ENCODE data around the gene CCNDBP1.
"Not testable (repeated sequence)": the region's sequence is repeated elsewhere in the genome, so short reads cannot be mapped to it uniquely, and the experiment has no call there.

The CCNDBP1 gene

DNA sequence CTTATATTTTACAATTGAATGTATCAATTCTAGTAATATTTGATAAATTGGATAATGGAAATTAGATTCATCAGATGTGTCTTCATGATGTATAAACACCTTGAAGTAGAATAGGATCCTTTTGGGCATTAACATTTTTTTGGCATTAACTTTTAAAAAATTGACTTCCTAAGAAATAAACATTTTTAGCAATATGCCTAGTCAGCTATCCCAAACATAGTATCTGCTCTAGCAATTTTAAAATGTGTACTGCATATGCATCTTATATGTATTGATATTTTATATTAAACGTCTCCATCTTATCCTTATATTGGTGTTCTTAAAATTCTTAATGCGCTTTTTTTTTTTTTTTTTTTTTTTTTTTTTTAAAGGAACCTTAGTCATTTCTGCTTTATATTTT, 8.5 kb downstream of the CCNDBP1 start:
- DNase-seq (ENCODE audit: extremely low read depth in 1 of 2, low read depth in 1 of 2): no peak

DNA sequence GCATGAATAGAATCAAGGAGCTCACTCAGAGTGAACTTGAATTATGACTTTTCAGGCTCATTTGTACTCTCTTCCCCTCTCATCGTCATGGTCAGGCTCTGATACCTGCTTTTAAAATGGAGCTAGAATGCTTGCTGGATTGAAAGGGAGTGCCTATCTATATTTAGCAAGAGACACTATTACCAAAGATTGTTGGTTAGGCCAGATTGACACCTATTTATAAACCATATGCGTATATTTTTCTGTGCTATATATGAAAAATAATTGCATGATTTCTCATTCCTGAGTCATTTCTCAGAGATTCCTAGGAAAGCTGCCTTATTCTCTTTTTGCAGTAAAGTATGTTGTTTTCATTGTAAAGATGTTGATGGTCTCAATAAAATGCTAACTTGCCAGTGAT, 9.6 kb downstream of the CCNDBP1 start:
- no peak for DNase-seq (ENCODE audit: extremely low read depth in 1 of 2, low read depth in 1 of 2)

DNA sequence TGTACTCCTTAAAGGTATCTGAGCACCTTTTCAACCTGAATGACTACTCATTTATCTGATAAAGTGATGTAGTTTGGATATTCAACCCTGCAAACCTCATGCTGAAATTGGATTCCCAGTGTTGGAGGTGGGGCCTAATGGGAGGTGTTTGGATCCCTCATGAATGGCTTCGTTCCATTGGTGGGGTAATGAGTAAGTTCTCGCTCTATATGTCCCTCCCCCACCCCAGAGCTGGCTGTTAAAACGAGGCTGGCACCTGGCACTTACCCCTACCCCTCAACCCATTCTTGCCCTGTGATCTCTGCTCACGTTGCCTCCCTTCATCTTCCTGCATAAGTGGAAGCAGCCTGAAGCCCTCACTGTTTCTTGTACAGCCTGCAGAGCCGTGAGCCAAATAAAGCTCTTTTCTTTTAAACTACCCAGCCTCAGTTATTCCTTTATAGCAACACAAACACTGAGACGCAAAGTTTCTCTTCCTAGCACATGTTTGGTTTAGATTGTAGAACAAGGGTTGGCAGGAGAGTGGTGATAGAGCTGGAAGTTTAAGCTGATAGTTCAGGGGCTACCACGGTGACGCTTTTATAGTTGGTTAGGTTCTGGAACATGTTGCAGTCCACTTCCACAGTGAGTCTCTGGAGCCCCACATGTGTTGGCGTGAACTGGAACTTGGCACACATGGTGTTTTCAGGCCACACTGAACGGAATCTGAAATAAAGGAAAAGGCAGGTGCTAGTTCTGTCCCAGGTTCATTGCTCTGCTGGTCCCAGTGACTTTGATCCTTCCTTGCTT, 11.8 kb downstream of the CCNDBP1 start:
- no peak for DNase-seq (ENCODE audit: extremely low read depth in 1 of 2, low read depth in 1 of 2)

DNA sequence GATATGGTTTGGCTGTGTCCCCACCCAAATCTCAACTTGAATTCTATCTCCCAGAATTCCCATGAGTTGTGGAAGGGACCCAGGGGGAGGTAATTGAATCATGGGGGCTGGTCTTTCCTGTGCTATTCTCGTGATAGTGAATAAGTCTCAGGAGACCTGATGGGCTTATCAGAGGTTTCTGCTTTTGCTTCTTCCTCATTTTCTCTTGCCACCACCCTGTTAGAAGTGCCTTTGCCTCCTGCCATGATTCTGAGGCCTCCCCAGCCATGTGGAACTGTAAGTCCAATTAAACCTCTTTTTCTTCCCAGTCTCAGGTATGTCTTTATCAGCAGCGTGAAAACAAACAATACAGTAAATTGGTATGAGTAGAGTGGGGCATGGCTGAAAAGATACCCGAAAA, 12.6 kb downstream of the CCNDBP1 start:
- not testable (repeated sequence) for DNase-seq (ENCODE audit: extremely low read depth in 1 of 2, low read depth in 1 of 2)

DNA sequence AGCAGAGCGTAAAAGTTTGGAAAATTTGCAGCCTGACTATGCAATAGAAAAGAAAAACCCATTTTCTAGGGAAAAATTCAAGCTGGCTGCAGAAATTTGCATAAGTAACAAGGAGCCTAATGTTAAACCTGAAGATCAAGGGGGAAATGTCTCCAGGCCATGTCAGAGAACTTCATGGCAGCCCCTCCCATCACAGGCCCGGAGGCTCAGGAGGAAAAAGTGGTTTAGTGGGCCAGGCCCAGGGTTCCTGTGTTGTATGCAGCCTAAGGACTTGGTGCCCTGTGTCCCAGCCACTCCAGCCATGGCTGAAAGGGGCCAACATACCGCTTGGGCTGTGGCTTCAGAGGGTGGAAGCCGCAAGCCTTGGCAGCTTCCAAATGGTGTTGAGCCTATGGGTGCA, 13.4 kb downstream of the CCNDBP1 start:
- DNase-seq (ENCODE audit: extremely low read depth in 1 of 2, low read depth in 1 of 2): not testable (repeated sequence)

DNA sequence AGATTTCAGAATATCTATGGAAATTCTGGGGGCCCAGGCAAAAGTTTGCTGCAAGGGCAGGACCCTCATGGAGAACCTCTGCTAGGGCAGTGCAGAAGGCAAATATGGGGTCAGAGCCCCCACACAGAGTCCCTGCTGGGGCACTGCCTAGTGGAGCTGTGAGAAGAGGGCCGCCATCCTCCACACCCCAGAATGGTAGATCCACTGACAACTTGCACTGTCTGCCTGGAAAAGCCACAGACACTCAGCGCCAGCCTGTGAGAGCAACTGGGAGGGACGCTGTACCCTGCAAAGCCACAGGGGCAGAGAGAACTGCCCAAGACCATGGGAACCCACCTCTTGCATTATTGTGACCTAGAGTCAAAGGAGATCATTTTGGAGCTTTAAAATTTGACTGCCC, 13.8 kb downstream of the CCNDBP1 start:
- DNase-seq (ENCODE audit: extremely low read depth in 1 of 2, low read depth in 1 of 2): no peak

DNA sequence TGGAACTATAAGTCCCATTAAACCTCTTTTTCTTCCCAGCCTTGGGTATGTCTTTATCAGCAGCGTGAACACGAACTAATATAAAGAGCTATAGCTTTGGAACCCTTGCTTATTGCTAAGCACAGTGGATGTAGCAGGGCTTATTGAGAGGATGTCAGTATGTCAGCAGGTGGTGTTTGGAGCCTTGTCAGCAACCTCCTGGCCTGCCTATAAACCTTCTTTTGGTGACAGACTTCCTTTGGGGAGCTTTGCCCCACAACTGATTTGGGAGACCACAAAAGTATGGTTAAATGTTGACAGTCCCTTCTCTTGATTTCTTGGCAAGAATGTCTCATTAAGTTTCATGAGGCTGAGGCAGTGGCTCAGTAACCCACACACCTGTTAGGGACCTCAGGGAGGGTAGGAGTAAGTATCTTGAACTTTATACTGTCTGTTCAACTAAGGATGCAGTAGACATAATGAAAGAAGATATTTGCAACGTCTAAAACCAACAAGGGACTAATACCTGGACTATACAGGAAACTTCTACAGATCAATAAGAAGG, 14.8 kb downstream of the CCNDBP1 start:
- no peak for DNase-seq (ENCODE audit: extremely low read depth in 1 of 2, low read depth in 1 of 2)

DNA sequence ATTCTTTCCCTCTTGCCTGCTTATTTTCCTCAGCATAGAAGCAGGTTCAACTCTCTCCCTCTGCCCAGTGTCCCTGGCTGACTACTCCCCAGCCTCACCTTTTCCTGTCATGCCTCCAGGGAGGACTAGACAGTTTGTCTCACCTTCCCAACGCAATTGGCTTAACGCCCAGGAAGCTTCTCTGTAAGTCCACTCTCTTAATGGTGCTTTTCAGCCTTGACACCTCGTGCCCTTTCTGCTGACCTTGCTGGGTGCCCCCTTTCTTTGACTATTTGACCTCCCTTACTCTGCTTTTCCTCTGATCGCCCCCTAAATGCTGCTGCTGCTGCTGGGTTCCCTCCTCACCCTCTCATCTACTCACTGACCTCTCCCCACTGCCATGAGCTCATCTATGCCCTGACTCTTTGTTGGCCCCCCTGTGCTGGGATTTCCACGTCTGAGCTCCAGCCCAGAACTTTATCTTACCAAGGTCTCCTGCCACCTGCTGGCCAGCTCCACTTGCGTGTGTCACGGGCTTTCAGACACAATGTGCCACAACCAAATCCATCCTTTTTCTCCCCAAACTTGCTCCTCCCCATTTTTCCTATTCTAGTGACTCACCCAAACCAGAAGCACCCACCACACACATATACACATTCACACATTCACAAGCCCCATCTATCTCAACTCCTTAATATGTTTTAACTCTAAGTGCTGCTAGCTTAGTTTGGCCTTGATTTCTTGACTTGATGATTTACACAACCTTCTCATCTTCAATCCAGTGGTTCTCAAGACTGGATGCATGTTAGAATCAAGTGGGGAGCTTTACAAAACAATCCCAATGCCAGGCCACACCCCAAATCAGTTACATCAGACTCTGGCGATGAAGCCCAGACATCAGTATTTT, 19.1 kb downstream of the CCNDBP1 start:
- DNase-seq (ENCODE audit: extremely low read depth in 1 of 2, low read depth in 1 of 2): peak in 1 of 2 donors; percentile 27

DNA sequence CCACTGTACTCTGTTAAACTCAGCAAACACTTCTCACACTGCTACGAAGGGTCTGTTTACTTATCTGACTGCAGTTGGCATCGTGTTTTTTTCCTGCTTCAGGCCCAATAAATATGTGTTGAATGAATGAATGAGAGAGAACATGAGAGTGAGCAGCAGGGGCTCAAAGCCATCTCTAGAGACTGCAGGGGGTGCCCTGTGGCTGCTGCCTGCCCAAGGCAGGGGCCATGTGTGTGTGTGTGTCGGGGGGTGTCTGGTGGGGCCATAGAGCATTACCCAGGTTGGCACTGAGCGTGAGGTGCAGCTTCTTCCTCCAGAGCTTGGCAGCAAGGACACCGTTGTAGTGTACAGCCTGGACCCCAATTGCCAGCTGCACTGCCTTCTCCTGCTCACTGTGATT, 20.9 kb downstream of the CCNDBP1 start:
- no peak for DNase-seq (ENCODE audit: extremely low read depth in 1 of 2, low read depth in 1 of 2)

DNA sequence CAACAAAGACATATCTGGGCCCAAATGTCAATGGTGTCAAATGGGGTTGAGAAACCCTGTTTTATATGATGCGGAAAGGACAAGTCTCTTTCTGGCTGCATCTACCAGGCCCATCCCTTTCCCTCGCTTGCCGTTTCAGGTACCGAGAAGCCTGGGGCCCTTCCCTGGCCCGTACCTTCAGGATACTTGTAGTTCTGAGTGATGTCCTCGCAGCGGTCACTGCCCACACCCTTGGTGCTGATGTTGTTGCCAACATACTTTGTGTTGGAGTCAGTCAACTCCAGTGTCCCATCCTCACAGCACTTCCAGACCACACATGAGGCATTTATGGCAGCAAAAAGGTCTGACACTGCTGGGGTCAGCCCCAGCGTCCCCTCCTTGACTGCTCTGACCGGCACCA, 21.8 kb downstream of the CCNDBP1 start:
- DNase-seq (ENCODE audit: extremely low read depth in 1 of 2, low read depth in 1 of 2): no peak

DNA sequence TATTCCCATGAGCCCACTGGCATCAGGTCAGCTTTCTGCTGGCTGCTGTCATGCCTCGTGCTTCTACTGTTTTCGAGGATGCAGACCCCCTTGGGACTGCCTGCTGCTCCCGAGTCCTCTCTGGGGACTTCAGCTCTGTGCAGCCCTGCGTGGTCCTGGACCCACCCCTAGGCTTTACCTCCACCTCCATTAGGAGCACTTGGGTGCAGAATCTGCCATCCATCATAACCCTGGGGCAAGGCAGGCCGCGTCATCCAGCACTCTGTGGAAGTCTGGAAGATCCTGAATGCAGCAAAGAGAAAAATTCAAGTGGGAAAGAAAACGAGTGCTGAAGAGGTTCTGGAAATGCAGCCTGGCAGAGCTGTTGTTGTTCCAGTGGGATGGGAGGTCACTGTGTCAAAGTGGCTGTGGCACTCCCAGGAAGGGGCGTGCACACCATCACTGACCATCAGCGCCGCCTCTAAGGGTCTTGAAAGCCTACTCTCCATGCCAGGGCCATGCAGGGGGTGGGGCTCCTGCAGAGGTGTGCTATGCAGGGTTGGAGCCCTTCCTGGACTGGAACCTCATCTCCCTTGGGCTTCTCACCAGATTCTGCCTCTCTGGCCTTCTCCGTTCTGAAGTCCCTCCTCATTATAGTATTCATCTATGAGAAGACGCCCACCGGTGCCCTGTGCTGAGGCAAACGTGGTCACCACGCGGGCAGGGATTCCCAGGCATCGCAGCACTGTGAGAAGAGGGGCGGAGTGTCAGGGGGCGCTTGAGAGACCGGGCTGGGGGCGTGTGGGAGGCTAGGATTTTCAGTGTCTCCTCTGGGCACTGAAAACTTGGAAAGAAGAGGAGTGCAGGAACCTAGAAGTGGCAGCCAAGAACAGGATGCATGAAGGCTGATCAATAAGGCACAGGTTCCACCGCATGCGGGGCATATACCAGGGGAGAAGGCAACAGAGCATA, 23.1 kb downstream of the CCNDBP1 start:
- no peak for DNase-seq (ENCODE audit: extremely low read depth in 1 of 2, low read depth in 1 of 2)

DNA sequence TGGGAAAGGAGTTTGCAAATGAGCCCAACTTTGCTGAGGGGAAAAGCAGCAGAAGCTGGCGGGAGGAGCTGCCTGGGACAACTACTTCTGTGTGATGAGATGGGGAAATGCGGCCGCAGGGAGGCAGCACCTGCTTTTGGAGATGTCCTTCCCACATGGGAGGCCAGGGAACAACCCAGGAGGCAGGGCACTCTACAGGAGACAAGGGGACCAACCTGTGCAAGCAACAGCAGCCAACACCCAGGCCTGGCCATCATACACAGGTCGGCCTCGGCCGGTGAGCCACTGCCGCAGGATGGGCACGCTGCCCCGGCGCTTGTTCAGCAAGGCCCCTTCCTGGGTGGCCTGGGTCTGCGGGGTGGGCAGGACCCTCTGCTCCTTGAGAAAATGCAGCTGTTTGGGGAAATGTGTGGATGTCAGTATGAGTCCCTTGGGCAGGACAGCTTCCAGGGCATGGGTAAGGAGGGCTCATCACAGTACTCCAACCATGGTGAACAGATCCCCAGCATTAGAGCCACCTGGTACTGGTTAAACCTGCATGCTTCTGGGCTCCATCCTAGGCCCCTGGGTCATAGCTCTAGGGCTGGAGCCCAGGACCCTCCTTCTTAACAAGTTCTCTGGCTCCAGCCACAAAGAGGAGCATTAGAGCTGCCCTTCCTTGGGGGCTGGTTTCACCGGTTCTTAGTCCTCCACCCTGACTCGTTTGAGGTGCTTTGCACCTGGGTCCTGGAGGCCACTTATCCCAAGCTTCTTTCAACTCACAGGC, 24.0 kb downstream of the CCNDBP1 start:
- no peak for DNase-seq (ENCODE audit: extremely low read depth in 1 of 2, low read depth in 1 of 2)

DNA sequence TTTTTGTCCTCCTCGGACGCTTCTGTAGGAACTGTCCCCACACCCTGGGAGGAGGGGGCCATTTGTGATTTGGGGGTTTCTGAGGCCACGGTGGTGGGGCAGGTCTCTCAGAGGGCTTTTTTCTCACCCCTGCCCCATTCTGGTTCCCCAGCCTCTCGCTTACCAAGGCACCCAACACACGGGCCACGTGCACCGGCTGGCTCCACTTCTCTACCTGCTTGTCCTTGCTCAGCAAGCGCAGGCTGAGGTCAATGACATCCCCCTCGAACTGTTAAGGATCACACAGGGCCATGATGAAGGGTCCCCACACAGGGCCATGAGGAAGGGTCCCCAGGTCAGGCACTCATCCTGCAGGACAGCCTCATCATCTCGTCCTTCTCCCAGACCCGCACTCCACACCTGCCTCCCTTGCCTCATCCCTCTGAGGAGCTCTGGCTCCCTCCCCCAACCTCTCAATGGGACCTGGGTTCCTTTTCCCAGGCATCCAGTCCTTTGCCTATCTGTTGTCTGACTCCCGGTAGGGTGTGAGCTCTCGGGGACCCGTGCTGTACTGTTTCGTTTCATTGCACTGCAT, 25.1 kb downstream of the CCNDBP1 start:
- no peak for DNase-seq (ENCODE audit: extremely low read depth in 1 of 2, low read depth in 1 of 2)

DNA sequence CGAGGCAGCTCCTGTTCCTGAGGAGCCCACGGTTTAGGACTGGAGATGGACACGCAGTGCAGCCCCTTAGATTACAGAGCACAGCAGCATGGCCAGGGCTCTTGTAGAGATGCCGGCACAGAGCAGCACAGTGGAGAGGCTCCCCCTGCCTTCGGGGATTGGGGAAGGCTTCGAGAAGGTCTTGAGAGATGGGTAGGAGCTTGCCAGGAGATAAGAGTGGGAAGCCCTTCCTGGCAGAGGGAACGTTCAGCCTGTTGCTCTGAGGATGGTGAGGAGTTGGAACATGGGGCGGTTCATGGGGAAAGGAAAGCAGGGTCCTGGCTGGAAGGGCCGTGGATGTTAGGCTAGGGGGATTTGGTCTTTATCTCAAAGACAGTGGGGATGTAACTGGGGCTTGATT, 25.6 kb downstream of the CCNDBP1 start:
- no peak for DNase-seq (ENCODE audit: extremely low read depth in 1 of 2, low read depth in 1 of 2)

DNA sequence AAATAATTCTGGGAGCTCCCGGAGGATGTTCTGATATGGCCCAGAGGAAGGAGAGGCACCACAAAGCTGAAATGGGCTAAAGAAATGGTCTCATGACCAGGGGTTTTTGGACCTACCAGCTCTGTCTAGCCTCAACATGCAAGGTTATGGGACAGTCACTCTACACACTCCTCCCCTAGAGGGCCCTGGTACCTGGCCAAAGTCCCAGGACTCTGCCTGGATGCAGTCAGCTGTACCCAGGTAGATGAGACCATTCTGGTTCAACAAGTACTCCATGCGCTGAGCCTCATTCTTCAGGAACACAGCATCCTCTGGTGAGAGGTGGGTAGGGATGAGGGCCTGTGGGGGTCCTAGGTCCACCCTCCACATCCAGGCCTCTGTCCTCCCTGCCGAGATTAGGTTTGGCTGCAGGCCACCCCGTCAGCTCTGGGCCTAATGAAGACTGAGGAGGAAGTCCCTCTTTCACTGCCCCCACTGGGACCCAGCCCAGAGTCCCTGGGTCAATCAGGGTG, 26.1 kb downstream of the CCNDBP1 start:
- DNase-seq (ENCODE audit: extremely low read depth in 1 of 2, low read depth in 1 of 2): no peak

DNA sequence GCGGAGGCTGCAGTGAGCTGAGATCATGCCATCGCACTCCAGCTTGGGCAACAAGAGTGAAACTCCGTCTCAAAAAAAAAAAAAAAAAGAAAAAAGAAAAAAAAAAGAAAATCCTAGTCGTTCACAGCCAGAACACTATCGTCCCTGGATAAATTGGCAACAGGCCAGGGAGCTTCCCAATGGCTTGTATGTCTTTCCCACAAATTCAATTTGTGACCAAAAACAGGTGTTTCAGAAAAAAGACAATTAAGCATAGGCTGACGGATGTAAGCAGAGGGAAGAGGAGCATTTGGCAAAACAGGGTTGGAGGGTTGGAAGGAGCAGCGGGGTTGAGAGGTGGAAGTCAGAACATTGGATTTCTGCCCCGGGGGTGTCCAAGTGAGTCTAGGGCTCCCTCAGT, 27.1 kb downstream of the CCNDBP1 start:
- no peak for DNase-seq (ENCODE audit: extremely low read depth in 1 of 2, low read depth in 1 of 2)

DNA sequence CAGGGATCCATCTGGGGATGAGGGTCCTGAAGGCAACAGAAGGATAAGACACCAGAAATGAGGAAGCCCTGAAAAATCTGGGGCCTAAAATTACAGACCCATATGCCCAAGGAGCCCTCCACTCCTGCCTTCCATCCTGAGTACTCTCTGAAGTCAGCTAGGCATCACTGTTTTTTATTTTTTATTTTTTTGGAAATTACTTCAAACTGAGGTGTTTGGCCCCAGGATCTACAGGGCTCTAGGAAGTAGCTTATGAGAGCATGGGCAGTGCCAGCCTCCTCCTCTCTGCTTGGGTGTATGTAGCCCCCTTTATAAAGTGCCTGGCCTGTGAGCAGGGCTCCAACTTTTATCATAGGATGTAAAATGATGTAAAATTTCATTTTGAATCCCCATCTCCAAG, 27.7 kb downstream of the CCNDBP1 start:
- no peak for DNase-seq (ENCODE audit: extremely low read depth in 1 of 2, low read depth in 1 of 2)

DNA sequence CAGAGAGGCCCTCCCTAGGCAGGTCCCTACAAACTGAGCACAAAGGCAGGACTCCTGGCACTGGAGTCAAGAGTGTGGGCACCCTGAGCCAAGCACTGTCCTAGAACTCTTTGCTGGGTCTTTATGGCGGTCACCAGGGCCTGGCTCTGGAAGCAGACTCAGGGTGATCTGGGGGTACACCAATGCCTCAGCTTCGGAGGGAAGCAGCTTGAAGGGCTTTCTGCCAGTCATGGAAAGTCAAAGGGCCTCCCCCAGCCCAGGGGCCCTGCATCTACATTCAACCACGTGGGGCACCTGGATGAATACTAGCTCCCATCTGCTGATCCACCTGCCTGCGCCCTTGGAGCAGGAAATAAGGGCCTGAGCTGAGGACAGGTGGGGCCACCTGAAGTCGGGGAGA, 28.3 kb downstream of the CCNDBP1 start:
- DNase-seq (ENCODE audit: extremely low read depth in 1 of 2, low read depth in 1 of 2): no peak

DNA sequence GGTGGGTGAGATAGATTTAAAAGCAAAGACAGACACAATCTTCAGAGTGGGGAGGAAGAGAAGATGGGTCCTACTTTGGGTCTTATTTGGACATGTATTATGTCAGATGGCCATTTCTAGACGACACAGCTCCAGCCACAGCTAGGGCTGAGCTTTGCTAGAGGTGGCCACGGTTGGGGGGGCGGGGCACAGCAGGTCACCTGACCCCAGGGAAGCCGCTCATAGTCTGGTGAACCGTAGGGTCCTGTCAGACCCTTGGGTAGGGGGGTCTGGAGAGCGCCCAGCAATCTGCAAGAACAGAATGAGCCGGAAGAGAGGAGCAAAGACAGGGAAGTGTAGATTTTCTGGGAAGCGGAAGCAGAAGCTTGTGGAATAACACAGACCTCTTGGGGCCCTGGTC, 29.0 kb downstream of the CCNDBP1 start:
- DNase-seq (ENCODE audit: extremely low read depth in 1 of 2, low read depth in 1 of 2): no peak

All from stimulated activated CD8-positive, alpha-beta memory T cell treated with anti-CD3 and anti-CD28 coated beads, Interleukin-7, amount 100 ng/mL, for 48 hours (primary cell).